GM12865 (cell line): Measurements from ENCODE around the gene ASIC3.

Experiments used
- DNase-seq: peaks from one replicate; pipeline ENCODE4 v3.0.0; 2010; ENCODE audit warnings: low read depth
- H3K4me3 ChIP-seq: 2 replicates; pipeline ENCODE4 v1.5.1; 2011; ENCODE audit warnings: mild to moderate bottlenecking, low read depth, low read length, control low read depth
- TF ChIP-seq, protein P1 (sequence below): IDR thresholded peaks from 2 replicates; pipeline ENCODE4 v1.5.1; 2011; ENCODE audit warnings: low read length, control low read depth, low read depth, inconsistent platforms; ENCODE audit not compliant: insufficient read depth; ENCODE audit errors: missing control alignments

ASIC3 gene

GRCh38 chr7:151075662-151075971 is 27.3 kb downstream of the ASIC3 start:
- TF ChIP-seq, protein P1, sequence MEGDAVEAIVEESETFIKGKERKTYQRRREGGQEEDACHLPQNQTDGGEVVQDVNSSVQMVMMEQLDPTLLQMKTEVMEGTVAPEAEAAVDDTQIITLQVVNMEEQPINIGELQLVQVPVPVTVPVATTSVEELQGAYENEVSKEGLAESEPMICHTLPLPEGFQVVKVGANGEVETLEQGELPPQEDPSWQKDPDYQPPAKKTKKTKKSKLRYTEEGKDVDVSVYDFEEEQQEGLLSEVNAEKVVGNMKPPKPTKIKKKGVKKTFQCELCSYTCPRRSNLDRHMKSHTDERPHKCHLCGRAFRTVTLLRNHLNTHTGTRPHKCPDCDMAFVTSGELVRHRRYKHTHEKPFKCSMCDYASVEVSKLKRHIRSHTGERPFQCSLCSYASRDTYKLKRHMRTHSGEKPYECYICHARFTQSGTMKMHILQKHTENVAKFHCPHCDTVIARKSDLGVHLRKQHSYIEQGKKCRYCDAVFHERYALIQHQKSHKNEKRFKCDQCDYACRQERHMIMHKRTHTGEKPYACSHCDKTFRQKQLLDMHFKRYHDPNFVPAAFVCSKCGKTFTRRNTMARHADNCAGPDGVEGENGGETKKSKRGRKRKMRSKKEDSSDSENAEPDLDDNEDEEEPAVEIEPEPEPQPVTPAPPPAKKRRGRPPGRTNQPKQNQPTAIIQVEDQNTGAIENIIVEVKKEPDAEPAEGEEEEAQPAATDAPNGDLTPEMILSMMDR, result no peak
- no peak overlapping the region for H3K4me3 ChIP-seq
- DNase-seq, result no peak

GRCh38 chr7:151075978-151076426 is 27.7 kb downstream of the ASIC3 start:
- no peak for DNase-seq
- no peak overlapping the region for H3K4me3 ChIP-seq
- TF ChIP-seq, protein P1, result no peak

DNA sequence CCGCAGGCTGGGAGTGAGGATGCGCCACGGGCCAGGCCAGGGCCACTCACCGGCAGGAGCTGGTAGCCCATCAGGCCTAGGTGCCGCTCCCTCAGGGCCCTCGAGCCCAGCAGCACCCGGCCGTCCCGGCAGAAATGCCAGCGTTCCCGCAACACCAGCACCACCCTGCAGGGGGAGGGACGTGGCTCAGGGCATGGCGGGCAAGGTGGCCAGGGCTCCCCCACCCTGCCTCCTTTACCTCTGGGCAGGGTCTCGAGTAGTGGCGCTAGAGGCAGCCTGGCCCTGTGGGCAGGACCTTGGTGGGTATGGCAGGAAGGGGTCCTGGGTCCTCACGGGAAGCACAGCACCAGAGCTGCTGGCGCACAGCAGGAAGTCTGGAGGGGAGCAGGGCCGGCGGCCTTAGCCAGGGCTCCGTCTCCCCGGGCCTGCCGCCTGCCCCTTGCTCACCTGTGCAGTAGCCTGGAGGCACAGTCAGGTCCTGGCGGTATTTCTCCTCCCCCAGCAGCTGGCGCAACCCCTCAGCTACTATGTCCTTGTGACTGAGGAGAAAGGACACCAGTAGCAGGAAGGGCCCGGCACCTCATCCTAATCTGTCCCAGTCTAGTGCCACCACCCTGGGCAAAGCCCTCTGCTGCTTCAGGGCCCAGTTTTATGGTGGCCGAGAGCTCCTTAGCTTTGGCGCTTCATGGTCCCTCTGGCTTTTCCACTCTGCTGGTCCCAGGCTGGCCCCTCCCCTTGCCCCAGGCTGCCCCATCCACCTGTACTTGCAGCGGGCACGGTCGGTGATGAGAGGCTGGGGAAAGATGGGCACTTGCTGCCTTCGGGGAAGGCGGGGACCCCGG is 28.8 kb downstream of the ASIC3 start:
- TF ChIP-seq, protein P1, result peak; percentile 35
- H3K4me3 ChIP-seq, result no peak overlapping the region
- DNase-seq, result no peak

DNA sequence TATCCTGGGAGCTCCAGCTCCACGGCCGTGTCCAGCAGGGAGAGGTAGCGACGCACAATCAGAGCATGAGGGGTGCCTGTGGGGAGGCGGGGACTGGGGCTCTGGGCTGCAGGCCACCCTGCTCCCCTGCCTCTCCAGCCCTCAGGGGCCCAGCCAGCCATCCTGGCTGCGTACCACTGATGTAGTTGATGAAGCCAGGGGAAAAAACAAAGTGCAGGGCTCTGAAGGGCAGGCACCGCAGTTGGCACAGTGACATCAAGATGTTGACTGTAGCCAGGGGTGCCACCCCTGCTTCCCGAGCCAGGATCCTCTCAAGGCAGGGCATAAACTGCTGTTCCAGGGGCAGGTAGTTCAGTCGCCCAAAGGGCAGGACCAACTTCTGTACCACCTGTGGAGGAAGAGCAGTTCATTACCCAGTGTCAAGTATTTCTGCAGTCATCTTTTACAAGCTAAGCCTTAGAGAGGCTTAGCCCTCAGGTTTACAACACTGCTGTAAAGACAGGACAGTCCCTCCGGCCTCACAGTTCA is 29.4 kb downstream of the ASIC3 start:
- H3K4me3 ChIP-seq, result no peak overlapping the region
- no peak for DNase-seq
- TF ChIP-seq, protein P1, result no peak

DNA sequence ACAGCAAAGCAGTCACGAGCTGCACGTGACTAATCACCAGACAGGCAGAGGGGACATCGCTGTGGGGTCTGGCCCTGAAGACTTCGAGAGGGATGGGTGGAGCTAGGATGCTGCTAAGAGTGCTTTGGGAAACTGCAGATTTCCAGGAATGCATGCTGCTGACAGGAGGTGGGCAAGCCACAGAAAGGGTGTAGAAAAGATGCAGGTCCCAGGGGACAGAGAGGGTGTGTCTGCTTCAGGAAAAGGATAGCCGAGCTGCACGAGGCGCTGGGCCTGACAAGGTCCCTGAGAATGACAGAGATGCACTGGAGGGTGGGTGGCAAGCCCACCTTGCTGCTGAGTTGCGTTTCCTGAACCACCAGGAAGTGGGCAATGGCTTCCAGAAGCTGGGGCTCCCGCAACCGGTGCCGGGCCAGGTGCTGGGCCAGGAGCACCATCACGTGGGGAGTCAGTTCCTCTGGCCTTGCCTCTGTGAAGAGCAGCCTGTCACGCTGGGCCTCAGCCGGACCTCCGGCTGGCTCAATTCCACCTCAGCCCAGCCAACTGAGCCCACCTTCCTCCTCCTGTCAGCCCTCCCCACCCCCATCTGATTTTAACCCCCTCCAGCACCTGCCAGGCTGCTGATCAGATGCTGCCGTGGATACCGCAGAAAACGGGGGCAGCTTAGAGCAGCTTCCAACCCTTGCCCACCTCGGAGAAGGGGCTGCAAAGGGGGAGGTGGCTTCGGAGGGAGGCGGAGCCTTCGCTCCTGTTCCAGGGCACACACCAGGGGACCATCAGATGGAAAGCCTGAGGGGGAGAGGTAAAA is 30.1 kb downstream of the ASIC3 start:
- TF ChIP-seq, protein P1, result no peak
- no peak for DNase-seq
- no peak overlapping the region for H3K4me3 ChIP-seq

GRCh38 chr7:151079199-151079910 is 31.0 kb downstream of the ASIC3 start:
- no peak for DNase-seq
- peak overlapping the region; percentile 61 for H3K4me3 ChIP-seq
- TF ChIP-seq, protein P1, result no peak
